HG02642 (cell line): ENCODE results near the gene MYCL.

Experiments
- ATAC-seq: cut with Tn5 transposase; IDR thresholded peaks from one replicate; pipeline ENCODE4 v1.9.1; 2021; ENCODE audit warnings: mild to moderate bottlenecking; ENCODE audit not compliant: unreplicated experiment, poor library complexity

Gene MYCL

DNA sequence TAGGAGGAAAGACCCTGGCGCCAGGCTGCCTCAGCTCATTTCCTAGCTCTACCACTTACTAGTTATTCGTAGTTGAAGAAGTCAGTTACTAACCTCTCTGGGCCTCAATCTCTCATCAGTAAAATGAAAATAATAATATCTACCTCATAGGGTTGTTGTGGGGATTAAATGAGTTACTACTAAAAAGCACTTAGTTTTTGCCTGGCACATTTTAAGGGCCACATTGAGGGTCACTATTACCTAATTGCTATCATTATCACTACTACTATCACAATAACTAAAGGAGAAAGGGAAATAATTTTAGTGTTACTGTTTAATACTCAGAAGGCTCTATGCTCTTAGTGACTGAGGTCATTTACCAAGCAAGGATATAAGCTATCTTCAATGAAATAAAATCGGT, 43.4 kb downstream of the MYCL start:
- ATAC-seq = no peak

DNA sequence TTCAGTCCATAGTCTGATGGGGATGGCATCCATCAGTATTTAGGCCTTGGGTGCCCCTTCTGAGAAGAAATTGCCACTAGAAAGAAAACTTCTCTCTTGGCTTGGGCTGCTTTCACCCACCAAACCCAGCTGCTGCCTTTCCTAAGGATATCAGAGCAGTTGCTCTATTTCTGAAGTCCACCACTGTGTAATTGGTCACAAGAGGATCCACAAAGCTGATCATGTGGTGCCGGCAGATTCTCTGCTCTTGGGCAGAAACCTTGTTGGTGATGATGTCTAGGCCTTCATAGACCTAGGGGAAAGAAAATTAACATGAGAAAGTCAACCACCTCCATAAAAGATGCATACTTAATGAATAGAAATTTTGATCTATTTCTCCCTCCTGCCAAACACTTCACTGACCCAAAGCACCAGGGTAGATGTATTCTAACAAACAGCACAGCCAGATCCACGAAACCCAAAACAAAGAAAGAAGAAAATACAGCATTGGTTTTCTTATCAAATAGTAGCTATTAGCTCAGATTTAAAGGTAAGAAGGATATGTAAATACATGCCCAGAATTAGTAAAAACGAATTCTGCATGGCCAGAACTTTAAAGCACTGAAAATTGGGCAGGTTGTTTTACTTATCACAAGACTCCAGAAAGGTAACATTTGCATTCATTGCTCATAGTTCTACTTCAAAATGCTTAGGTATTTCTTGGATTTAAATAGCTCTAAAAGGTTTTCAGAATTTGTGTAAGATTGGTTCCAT, 44.4 kb downstream of the MYCL start:
- no peak for ATAC-seq

DNA sequence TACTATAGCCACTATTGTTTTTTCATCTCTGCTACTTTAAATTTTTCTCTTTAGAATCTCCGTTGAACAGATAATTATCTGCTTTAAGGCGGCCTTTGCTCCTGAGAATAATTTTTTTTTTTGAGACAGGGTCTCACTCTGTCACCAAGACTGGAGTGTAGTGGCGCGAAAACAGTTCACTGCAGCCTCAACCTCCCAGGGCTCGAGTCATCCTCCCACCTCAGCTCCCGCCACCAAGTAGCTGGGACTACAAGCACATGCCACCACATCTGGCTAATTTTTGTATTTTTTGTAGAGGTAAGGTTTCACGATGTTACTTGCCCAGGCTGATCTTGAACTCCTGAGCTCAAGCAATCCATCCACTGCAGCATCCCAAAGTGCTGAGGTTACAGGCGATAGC, 47.0 kb downstream of the MYCL start:
- ATAC-seq = no peak

DNA sequence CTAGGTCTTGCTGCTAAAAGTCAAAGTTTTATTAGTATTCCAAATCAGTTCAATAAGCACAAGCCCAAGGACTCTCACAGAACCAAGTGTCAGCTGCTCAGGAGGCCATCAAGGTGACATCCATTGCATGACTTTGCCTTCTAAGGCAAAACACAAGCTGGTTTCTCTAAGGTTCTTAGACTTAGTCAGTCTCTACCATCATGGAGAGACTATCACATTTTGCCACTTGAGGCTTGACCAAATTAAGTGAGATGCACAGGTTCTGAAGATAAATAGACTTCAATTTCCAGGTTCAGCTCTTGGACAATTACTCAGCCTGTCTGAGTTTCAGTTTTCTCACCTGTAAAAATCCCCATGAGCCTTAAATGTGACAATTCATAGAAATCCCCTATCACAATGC, 47.4 kb downstream of the MYCL start:
- ATAC-seq = no peak

DNA sequence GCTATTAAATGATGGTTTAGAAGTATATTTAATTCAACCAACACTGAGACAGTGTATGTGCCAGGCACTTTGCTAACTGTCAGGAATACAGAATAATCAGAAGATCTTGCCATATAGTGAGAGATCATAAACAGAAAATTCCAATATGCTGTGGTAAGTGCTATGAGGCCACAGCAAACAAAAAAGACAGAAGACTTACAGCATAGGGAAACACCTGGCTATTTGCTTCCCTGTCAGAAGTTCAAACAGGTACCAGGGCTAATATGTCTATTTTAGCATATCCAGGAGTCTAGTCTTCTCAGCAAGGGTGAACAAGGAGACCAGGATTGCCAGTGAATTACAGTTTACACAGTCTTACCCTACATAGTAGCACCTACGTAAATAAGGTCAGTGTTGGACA, 48.8 kb downstream of the MYCL start:
- ATAC-seq = no peak

DNA sequence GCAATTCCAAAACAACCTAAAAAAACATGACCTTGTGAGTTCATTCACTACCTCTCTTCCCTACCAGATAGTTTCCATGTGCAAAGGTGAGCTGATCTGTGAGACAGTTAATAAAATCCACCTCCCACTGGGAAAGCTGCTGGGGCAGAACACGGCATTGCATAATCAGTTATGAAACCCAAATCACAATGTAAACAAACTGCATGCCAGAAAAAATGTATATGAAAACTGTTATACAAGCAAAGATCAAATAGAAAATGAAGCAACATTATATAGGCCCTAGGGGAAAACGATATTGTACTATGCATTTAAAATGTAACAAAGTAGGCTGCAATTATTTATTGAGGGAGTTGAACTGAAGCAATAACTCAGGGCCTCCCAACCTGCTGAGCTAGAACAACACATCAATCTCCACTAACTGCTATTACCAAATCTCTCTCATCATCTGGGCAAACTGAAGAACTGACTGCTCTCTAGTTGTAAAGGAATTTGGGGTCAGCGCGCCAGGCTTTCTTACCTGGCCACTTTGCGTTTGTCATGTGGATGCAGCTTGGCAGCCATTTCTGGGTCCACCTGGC, 49.4 kb downstream of the MYCL start:
- no peak for ATAC-seq

DNA sequence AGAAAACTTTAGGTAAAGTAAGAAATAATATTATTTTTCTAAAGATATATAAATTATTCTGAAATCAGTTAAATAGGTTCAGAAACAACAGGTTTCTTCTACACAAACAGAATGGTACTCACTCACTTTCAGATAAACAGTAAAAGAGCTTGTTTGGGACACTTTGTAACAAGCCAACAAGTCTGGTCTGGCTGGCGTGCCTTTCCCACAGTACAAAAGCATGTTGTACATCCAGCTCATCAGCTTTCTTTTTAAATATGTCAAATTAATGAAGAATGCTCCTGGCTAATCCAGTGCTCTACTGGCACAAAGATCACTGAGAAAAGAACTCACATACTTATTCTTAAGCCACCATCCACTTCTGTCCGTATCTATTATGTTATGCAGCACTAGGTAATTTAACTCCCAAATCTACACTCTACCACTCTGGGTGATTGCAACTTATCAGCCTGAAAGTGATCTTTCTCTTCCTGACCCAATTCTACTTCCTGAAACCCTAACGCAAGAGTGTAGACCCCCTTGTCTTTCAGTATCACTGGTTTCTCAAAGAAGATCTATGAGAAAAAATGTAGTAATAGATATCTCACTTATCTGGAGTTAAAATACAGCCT, 51.0 kb downstream of the MYCL start:
- ATAC-seq = no peak

DNA sequence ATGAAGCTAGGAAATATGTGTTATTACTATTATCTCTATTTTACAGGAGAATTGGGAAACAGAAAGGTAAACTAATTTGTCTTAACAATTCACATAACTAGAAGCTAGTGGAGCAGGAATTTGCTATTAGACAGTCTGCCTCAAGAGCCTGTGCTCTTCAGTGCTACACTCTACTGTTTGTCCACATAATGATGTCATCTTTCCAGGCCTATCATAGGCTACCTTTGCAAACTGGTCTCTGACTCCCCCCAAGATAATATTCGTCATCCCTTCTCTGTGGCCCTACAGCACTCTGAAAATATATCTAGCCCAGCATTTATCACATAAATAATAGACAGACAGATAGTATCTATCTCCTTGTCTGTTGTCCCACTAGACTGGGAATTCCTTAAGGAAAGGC, 52.5 kb downstream of the MYCL start:
- ATAC-seq = no peak

DNA sequence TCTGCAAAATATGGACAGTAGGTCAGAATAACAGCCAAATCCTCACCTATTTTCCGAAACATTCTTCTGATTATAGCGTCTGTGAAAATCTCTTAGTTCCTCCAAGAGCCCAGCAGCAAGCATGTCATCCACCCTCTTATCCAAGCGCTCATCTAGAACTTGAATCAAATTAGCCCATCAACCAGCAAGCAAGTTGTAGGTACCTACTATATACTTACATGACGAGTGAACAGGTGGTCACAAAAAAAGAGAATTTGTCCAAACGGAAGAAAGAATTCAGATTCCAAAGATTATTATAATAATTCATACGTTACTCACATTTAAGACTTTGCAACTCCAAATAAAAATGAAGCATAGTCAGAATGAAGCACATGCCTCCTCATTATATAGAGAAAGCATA, 53.8 kb downstream of the MYCL start:
- no peak for ATAC-seq

DNA sequence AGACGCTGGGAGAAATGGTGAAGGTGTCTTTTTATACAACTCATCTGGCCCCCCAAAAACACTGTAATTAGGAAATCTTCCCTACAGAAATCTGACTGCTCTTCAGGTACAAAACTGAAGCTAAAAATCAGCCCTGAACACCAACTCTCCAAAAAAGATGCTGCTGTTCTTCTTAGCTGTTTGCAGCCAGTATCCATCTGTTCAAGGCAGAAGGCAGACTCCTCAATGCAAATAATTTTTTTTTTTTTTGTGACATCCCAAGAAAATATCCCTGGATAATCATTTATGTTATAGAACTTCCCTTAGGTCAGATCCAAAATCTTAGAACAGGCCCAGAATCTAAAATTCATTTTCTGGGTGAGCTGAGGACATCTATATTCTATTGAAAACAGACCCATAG, 54.9 kb downstream of the MYCL start:
- no peak for ATAC-seq

DNA sequence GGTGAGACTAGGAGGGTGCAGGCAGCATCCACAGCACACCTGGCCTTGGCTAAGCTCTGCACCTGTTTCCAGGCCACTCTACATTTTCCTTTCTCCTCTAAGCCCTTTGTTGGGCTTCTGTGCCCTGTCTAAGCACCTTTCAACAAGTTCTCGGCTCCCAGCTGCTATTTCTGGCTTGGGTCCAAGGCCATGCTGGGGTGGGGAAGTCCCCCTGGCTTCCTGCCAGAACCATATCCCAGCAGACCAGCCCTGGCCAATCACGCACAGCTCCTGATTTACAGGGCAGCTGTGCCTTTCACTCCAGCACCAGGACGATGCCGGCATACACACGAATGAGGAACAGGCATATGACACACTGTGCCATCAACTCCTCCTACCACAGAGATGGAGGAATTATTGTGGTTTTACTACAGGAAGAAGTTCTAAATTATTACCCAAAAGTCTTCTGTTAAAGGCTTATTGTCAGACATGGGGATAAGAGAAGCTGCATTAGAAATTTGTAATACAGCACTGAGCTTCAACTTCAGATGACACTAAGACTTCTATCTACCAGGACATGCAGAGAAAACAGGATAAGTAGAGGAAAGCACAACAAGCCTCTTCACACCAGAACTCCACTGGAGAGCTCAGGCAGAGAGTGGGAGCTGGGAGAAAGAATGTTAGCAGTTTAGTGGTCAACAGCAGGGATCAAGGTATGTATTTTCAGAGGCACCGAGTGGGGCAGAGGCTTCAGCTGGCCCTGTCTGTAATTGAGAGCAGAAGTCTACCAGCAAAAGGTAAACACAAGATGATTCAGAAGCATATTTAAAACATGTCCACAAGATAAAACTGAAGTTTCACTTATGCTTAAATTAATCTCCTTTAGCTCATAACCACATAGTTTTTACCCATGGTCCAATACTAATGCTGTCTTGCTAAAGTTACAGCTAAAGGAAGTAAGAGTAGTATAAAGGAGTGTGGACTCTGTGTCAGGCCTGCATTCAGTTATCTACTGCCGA, 55.8 kb downstream of the MYCL start:
- peak; percentile 85 for ATAC-seq
